GM18505 (cell line): ENCODE measurements around the gene SLFN5.
"Not testable (repeated sequence)": the region's sequence is repeated elsewhere in the genome, so short reads cannot be mapped to it uniquely, and the experiment has no call there.

Experiments used
- ATAC-seq: cut with Tn5 transposase; IDR thresholded peaks from one replicate; pipeline ENCODE4 v1.9.1; 2021; ENCODE audit not compliant: unreplicated experiment
- POLR2A ChIP-seq: IDR thresholded peaks from 4 replicates; pipeline ENCODE4 v1.6.1; 2011; ENCODE audit warnings: borderline replicate concordance; ENCODE audit not compliant: insufficient read depth, insufficient read length; ENCODE audit errors: extremely low read depth

The SLFN5 gene

DNA sequence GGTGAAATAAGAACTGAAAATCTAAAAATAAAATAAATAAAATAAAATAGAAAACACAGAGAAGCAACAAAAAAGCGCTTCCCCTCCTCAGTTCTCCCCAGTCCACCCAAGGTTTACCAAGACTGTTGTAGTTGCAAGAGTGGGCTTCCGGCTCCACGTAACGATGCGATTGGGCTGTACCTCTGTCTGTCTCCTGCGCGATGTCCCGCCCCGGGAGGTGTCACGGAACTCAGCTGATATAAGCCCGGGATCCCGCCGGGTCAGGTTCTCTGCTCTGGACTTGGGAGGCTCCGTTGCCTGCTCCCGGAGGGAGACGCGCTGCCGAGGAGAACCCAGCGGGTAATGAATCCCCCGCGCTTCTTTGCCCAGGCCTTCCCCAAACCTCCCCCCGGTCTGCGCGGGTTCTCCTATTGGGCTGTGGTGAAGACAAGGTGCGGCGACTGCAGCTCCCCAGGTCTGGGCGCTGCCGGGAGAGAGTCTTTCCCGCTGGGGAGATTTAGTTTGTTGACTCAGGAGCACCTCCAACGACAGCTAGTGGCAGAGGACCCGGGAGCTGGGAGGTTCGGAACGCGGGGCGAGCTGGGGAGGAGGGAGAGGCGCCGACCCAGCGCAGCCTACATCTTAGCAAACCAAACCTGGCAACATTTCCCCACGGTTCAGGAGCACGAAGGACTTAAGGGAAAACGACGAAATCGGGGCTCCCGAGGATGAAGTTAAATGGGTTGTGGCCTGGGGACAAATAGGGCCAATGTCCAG, at the start of gene SLFN5:
TSS of gene SLFN5 (plus strand) at position 268 of the 756 bp plus-strand sequence. CDS start 15,619 bp downstream, outside the sequence.
- TF ChIP-seq POLR2A = peak; percentile 98
- peak; percentile 56 for ATAC-seq

DNA sequence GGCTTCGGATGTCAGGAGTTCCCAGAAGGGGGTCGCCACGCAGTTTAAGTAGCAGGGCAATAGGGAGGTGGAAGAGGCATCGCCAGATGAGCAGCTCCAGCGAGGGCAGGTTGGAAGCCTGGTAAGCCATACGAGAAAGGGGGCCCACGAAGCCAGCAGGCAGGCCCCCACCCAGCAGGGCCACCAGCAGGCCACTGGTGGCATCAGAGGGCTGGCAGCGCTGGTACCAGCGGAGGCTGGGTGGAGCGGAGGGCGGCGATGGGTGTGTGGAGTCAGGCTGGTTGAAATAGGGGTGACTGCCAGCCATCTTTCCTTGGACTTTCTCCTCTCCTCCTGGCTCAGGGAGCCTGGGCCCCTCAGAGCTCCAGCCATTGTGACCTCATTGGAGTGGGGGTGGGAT, 48.9 kb upstream of the SLFN5 start, which contains the start of gene SLC35G3:
TSS of gene SLC35G3 (minus strand) at position 393 of the 400 bp plus-strand sequence. CDS start at position 307, 86 bp downstream.
- not testable (repeated sequence) for ATAC-seq

DNA sequence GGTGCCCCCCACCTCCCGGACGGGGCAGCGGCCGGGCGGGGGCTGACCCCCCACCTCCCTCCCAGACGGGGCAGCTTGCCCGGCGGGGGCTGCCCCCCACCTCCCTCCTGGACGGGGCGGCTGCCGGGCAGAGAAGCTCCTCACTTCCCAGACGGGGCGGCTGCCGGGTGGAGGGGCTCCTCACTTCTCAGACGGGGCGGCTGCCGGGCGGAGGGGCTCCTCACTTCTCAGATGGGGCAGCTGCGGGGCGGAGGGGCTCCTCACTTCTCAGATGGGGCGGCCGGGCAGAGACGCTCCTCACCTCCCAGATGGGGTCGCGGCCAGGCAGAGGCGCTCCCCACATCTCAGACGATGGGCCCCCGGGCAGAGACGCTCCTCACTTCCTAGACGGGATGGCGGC, 47.8 kb upstream of the SLFN5 start:
- not testable (repeated sequence) for ATAC-seq

DNA sequence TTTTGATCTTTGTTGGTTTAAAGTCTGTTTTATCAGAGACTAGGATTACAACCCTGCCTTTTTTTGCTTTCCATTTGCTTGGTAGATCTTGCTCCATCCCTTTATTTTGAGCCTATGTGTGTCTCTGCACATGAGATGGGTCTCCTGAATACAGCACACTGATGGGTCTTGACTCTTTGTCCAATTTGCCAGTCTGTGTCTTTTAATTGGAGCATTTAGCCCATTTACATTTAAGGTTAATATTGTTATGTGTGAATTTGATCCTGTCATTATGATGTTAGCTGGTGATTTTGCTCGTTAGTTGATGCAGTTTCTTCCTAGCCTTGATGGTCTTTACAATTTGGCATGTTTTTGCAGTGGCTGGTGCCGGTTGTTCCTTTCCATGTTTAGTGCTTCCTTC, 40.3 kb upstream of the SLFN5 start:
- not testable (repeated sequence) for ATAC-seq

- no peak for TF ChIP-seq POLR2A
- ATAC-seq = no peak
These were observed 32.1 kb upstream of the SLFN5 start for GRCh38 chr17:35210741-35211140.

DNA sequence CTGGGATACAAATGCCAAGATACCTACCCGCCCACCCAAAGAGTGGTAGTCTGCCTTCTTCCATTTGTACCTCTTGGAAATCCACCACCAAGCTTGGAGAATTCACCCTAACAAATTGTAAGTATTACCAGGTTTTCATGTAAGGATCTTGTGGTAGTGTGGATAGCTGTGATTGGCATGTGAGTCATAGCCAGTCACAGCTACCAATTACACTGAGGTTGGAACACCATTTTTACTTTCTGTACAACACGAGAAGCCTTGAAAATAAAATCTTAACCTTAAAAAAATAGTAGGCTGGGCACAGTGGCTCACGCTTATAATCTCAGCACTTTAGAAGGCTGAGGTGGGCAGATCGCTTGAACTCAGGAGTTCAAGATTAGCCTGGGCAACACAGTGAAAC, 30.2 kb upstream of the SLFN5 start:
- no peak for ATAC-seq
- no peak for TF ChIP-seq POLR2A

- ATAC-seq = no peak
- no peak for TF ChIP-seq POLR2A
These were observed 29.4 kb upstream of the SLFN5 start for GRCh38 chr17:35213412-35213940.

DNA sequence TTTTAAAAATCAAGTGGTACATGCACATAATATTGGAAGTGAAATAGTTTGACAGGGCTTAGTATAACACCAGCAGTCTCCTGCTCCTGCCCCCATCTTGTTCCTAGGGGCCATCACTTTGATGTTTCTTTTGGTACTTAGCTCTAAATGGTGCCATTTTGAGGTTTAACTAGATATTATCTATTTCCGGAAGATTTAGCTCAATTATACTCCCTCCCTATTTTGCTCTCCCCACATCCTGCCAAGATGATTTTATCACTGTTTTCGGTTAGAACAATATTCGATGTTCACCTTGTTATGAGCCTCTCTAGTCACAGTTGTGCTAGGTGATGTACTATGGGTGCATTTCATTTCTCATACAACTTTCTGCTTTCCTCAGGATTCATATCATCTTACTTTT, 28.7 kb upstream of the SLFN5 start:
- TF ChIP-seq POLR2A = no peak

DNA sequence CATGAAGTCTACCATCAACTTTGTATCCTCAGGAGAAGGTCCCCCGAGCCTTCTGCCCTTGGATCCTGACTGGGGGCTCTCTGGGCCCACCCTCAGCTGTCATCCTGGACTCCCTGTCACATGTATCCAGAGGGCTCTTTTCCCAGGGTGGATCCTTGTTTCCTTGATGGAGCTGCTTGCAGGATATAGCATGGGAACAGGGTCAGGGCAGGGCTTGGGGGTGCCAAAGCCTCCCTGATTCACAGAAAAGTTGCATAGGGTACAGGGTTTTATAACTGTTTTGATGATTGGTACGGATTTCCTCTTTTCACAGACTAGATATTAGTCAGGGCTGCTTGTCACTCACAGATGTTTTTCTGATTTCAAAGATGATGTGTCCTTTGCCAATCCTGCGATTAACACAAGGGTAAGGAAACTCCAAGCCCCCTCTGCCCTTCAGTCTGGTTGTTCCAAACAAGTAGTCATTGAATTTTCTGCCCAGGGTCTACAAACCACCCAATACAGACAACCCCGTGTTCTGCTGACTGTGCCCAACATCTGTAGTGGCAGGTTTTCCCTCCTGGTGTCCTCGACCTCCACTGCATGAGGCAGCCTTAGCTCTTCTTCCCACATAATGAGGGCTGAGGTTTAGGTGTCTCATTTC, 28.1 kb upstream of the SLFN5 start:
- no peak for ATAC-seq
- no peak for TF ChIP-seq POLR2A

More for the DNA sequence above, 28.7 kb upstream of the SLFN5 start:
- no peak for ATAC-seq

- no peak for TF ChIP-seq POLR2A
- no peak for ATAC-seq
These were observed 25.8 kb upstream of the SLFN5 start for GRCh38 chr17:35217107-35217506.

DNA sequence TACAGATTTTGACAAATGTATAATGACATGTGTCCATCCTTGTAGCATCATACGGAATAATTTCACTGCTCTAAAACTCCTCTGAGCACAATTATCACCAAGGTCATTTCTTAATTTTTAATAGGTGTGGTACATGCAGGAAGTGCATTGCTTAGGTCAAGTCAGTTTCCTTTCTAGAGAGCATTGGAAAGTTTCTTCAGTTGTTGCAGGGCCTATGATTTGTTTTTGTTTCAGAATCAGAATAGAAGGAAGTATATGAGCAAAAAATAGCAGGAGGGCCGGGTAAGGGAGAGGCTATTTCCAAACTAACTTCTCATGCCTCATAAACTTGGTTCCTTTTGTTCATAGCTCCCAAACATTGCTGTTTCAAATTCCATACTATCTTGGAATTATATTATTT, 24.0 kb upstream of the SLFN5 start:
- no peak for ATAC-seq
- no peak for TF ChIP-seq POLR2A

DNA sequence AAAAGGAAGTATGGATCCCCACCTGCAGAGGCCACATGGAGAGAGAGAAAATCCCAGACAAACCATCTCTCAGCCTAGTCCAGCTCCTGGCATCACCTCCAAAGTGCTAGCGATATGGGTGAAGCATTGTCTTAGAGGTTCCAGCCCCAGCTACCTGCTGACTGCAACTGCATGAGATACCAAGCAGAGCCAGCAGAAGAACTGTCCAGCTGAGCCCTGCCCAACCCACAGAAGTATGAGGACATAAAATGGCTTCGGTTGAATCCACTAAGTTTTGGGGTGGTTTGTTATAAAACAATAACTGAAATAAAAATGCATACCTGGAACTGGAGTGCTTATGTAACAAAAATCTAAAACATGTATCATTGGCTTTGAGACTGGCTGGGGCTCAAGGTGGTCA, 20.4 kb upstream of the SLFN5 start:
- no peak for TF ChIP-seq POLR2A
- ATAC-seq = no peak

- no peak for ATAC-seq
- no peak for TF ChIP-seq POLR2A
These were observed 18.4 kb upstream of the SLFN5 start for GRCh38 chr17:35224436-35224835.

- ATAC-seq = no peak
- no peak for TF ChIP-seq POLR2A
These were observed 15.3 kb upstream of the SLFN5 start for GRCh38 chr17:35227546-35227945.
